ENCODE measurements around the gene TMCO4.
A peak's percentile ranks its signal among the peaks of the same experiment; 100 is the strongest.
"Not testable (repeated sequence)": the region's sequence is repeated elsewhere in the genome, so short reads cannot be mapped to it uniquely, and the experiment has no call there.

Gene TMCO4

DNA sequence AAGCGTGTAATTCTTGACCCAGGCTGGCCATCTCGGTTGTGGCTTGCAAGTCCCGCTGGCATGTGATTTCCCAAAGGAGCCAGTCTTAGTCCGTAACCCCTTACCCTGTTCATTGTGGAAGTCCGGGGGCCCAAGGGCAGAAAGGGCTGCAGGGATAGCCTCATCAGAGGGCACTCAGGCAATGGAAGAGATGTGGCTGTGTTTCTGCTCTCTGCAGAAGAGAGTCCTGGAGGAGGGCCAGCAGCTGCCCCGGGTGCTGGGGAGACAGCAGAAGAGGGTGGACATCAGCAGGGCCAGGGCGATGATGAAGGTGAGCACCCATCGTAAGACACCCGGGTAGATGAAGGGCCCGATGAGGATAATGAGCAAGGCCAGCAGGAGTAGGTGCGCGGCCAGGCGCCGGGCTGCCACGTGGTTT lies 14.5 kb upstream of the TMCO4 start:
- no peak for DNase-seq (ENCODE audit: extremely low read depth in 1 of 2, low read depth in 1 of 2)

DNA sequence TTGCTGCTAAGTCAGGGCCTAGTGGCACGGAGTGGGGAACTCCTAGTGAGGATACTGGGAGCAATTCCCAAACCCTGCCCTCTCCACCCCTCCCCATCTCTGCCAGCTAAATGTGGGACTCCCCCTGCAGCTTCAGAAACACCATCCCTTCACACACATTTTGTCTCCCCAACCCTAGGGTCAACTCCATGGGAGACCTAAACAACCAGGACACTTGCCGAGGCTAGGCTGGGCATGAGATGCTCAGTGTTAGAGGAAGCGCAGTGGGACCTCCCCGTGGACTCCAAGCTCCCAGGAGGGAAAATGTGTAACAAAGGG lies 13.9 kb upstream of the TMCO4 start:
- DNase-seq (ENCODE audit: extremely low read depth in 1 of 2, low read depth in 1 of 2), result no peak

DNA sequence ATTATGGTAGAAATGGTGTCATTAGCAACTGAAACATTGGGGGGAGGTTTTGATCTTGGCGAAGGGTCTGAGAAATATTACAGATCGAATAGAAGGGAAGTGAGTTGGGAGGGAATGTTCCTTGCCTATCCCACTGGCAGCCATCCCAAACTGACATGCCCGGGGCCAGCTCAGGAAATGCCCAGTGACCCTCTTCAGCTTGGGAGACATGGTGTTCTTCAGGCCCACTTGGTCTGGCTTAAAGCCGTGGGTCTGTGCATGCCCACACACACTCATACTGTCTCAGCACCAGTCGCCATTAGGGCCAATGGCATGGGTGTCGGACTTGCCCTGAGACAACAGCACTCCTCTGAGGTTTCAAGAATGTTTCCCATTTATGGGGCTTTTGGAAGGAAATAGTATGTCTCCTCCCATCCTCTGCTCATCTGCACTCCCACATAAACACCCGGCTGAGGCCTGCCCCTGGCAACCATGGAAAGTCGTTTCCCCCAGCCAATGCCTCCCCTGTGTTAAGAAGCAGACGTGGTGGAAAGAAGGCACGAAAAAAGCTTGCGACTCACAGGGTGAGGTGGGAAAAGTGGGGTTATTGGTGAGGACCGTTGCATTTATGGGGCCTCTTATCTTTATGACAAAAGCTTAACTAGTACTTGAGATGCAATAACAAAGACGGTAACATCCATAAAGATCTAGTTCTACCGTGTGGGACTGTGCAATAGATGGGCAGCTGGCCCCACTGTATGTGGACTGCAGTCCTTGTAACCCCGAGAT lies 13.3 kb upstream of the TMCO4 start:
- no peak for DNase-seq (ENCODE audit: extremely low read depth in 1 of 2, low read depth in 1 of 2)

- DNase-seq (ENCODE audit: extremely low read depth in 1 of 2, low read depth in 1 of 2), result peak in 1 of 2 donors; percentile 34
Measured at GRCh38 chr1:19811206-19811851, 11.6 kb upstream of the TMCO4 start.

DNA sequence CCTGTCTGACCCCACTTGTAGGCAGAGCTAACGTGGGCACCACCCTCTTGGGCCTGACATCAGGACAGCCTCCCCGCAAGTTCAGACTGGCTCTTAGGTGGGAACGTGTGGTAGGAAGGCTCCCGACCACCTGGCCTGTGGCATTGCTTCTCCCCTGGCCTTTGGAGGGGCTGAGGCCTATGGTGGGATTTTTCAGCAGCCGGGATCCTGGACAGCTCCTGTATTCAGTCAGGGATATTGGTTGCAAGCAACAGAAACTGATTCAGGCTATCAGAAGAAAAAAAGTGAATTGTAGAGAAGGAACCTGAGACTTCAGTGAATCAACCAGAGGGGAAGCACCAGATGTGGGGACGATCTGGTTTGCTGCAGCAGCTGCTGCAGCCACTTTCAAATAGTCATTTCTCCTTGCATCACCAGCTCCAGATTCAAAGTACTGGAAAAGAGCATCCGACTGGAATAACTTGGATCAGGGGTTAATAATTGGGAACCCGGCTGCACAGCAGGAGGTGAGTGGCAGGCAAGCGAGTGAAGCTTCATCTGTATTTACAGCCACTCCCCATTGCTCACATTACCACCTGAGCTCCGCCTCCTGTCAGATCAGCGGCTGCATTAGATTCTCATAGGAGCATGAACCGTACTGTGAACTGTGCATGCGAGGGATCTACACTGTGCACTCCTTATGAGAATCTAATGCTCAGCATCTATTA lies 9.5 kb upstream of the TMCO4 start:
- DNase-seq (ENCODE audit: extremely low read depth in 1 of 2, low read depth in 1 of 2), result no peak

DNA sequence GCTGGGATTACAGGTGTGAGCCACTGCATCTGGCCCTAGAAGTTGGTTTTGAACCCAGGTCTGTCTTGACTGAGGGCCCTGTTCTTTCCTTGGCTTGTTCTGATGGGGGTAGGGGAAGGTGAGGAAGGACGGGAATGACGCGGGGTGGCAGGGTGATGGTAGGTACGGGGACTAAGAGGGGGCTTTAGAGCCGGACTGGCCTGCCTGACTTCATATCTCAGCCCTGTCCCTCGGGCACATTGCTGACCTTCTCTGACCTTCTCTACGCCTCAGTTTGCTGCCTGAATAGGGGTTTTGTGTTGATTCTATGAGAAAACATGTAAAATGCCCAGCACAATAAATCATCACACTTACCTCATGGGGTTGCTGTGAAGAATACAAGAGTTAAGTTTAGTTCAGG lies 8.6 kb upstream of the TMCO4 start:
- DNase-seq (ENCODE audit: extremely low read depth in 1 of 2, low read depth in 1 of 2), result no peak

DNA sequence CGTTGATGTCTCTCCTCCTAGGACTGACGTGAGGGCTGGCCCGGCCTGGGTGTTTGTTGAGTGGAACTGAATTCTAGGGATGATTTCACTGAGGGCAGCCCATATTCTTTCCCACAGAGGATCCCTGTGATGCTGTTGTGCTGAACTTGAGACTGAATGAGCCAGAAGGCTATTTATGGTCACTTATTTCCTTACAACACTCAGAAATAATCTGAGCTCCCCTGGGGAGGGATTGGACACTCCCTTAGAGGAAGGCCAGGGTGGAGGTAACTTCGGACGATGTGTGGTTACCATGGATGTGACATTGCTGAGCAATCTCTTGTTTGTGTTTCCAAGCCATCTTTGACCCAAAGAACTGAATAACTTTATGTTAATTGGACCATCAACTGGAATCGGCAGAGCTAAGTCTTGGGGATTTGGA lies 5.1 kb upstream of the TMCO4 start:
- no peak for DNase-seq (ENCODE audit: extremely low read depth in 1 of 2, low read depth in 1 of 2)

- no peak for DNase-seq (ENCODE audit: extremely low read depth in 1 of 2, low read depth in 1 of 2)
Measured at GRCh38 chr1:19802269-19802668, 2.6 kb upstream of the TMCO4 start.

DNA sequence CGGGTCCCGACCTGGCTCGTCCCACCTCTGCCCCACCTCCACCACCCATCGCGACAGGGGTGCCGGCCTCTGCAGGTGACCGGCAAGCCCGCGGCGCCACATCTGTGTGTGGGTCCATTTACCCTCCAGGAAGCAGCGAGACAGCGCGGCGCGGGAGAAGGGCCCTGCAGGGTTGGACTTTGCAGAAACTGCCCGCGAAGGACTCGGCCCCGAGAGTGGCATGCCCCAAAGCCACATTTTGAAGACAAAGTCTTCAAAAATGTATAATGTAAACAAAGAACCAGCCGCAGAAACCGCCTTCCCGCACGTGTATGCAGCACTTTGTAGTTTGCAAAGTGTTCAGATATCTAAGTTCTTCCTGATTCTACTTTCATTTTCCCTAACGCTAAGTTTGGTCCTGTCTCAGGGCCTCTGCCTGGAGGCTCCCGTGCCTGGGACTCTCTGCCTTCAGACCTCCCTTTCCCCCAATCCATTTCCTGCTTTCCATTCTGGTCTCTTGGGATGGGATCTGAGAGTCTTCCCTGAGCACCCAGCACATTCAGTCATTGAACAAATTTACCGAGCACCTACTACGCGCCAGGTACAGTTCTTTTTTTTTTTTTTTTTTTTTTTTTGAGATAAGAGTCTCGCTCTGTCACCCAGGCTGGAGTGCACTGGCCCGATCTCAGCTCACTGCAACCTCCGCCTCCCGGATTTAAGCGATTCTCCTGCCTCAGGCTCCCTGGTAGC lies 524 bp upstream of the TMCO4 start:
- peak in 1 of 2 donors; percentile 10 for DNase-seq (ENCODE audit: extremely low read depth in 1 of 2, low read depth in 1 of 2)

- no peak for DNase-seq (ENCODE audit: extremely low read depth in 1 of 2, low read depth in 1 of 2)
Measured at GRCh38 chr1:19798486-19799229, 1.1 kb downstream of the TMCO4 start.

- no peak for DNase-seq (ENCODE audit: extremely low read depth in 1 of 2, low read depth in 1 of 2)
Measured at GRCh38 chr1:19797827-19798226, 1.9 kb downstream of the TMCO4 start.

DNA sequence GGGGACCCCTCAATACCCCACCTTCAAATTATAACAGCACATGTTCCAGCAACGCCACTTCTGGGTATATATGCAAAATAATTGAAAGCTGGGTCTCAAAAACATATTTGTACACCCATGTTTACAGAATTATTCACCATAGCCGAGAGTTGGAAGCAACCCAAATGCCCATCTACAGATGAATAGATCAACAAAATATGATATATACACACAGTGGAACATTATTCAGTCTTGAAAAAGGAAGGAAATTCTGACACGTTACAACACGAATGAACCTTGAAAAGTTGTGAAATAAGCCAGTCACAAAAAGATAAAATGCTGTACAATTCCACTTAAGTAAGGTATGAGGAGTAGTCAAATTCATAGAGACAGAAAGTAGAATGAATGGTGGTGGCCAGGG lies 5.1 kb downstream of the TMCO4 start:
- no peak for DNase-seq (ENCODE audit: extremely low read depth in 1 of 2, low read depth in 1 of 2)

DNA sequence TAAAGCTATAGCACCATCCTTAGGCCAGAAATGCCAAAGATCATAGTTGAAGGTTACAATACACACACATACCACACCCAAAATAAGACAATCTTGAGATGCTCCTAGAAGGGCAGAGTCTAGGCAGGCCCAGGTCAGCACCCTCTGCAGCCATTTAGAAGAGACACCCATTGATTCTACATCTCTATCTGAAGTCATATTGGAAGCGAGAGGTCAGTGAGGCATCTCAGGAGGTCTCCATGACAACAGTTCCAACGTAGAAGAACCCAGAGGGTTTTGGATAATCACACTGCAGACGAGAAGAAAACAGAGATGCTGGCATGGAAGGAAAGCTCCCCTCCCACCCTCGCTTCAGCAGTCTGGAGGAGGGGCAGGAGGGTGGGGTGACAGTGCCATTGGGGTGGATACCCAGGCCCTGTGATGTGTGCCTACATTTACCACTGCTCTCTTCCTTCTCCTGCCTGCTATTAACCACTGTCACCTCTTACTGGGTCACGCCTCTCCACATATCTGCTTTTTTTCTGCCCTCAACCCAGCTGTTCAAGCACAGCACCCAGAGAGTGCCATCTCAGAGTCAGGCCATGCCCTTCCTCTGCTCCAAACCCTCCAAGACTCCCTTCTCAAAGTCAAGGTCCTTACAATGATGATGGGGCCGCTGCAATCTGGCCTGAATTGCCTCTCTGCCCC lies 6.2 kb downstream of the TMCO4 start:
- DNase-seq (ENCODE audit: extremely low read depth in 1 of 2, low read depth in 1 of 2), result no peak

- DNase-seq (ENCODE audit: extremely low read depth in 1 of 2, low read depth in 1 of 2), result no peak
Measured at GRCh38 chr1:19792237-19793002, 7.3 kb downstream of the TMCO4 start.

DNA sequence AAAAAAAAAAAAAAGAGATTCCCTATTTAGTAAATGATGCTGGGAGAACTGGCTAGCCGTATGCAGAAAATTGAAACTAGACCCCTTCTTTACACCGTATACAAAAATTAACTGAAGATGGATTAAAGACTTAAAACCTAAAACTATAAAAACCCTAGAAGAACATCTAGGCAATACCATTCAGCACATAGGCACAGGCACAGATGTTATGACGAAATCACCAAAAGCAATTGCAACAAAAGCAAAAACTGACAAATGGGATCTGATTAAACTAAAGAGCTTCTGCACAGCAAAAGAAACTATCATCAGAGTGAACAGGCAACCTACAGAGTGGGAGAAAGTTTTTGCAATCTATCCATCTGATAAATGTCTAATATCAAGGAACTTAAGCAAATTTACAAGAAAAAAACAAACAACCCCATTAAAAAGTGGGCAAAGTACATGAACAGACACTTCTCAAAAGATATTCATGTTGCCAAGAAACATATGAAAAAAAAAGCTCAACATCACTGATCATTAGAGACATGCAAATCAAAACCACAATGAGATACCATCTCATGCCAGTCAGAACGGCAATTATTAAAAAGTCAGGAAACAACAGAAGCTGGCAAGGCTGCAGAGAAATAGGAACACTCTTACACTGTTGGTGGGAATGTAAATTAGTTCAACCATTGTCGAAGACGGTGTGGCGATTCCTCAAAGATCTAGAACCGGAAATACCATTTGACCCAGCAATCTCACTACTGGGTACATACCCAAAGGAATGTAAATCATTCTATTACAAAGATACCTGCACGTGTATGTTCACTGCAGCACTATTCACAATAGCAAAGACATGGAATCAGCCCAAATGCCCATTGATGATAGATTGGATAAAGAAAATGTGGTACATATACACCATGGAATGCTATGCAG lies 9.4 kb downstream of the TMCO4 start:
- not testable (repeated sequence) for DNase-seq (ENCODE audit: extremely low read depth in 1 of 2, low read depth in 1 of 2)

DNA sequence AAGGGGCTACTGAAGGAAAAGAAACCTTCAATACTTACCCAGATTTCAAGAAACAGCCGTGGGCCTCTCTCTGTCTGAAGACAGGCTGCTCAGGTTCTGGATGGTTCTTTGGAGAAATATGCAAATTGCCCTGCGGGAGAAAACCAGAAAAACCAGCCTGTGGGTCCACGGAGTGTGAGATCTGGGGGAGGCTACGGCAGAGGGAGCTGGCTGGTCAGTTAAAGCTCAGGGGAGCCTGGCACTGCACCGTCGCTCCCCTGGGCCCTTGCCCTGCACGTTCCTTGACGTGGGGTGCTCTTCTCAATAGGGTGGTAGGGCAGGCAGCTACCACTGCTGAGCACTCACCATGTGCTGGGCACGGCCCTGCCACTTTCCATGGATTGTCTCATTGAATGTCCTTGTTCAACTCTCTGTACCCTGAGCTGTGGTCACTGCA lies 12.7 kb downstream of the TMCO4 start:
- DNase-seq (ENCODE audit: extremely low read depth in 1 of 2, low read depth in 1 of 2), result no peak

GRCh38 chr1:19785660-19786059 lies 14.1 kb downstream of the TMCO4 start:
- no peak for DNase-seq (ENCODE audit: extremely low read depth in 1 of 2, low read depth in 1 of 2)

- no peak for DNase-seq (ENCODE audit: extremely low read depth in 1 of 2, low read depth in 1 of 2)
Measured at GRCh38 chr1:19780267-19780877, 19.3 kb downstream of the TMCO4 start.
